Thoracic aorta (tissue), 2 donors: ENCODE results near the gene CNFN. TPM values are rescaled to one million over a fixed set of nuclear protein-coding genes. Genes with fewer than 3 reads are reported as not detected.

Experiments used
- ATAC-seq: fragments of 150-250 bp; one replicate; pipeline ENCODE4 v1.8.0; 2017; ENCODE audit warnings: low read depth; ENCODE audit not compliant: insufficient number of reproducible peaks, low FRiP score
- DNase-seq: peaks from one replicate; pipeline ENCODE4 v3.0.0-alpha.2; 2020; ENCODE audit warnings: low spot score
- H3K27ac ChIP-seq, 2 donors: fragments of 200-600 bp; sonication (generic); 1 replicate in 1 of 2; 2 replicates in 1 of 2; pipeline ENCODE4 v1.5.1; 2016; ENCODE audit warnings: mild to moderate bottlenecking in 2 of 2, moderate library complexity in 2 of 2
- H3K27me3 ChIP-seq: fragments of 200-600 bp; sonication (generic); replicated peaks from 2 replicates; pipeline ENCODE4 v1.6.0; 2016; ENCODE audit warnings: mild to moderate bottlenecking; ENCODE audit not compliant: insufficient read depth
- H3K36me3 ChIP-seq: fragments of 200-600 bp; sonication (generic); one replicate; pipeline ENCODE4 v1.5.1; 2016
- H3K4me1 ChIP-seq, 2 donors: fragments of 200-600 bp; sonication (generic); 1 replicate in 1 of 2; 2 replicates in 1 of 2; pipeline versions ENCODE4 v1.5.1 to v1.6.0; 2016; ENCODE audit warnings: low read depth in 2 of 2, mild to moderate bottlenecking in 1 of 2; ENCODE audit not compliant: control insufficient read depth in 1 of 2
- H3K4me3 ChIP-seq: fragments of 200-600 bp; sonication (generic); 2 replicates; pipeline ENCODE4 v1.5.1; 2016; ENCODE audit warnings: mild to moderate bottlenecking
- H3K9me3 ChIP-seq: fragments of 200-600 bp; sonication (generic); 2 replicates; pipeline ENCODE4 v1.5.1; 2016
- total RNA-seq, 2 donors: library from RNA; depleted of rRNA; stranded (reverse); fragments of >200 nt; gene quantifications; one replicate each; pipeline versions ENCODE4 v1.1.0 to v1.2.3, GENCODE V29; 2016
- TF ChIP-seq, protein P1 (sequence below): fragments of 200-600 bp; sonication (generic); IDR thresholded peaks from one replicate; pipeline ENCODE4 v1.5.1; 2019; ENCODE audit warnings: antibody characterized with exemption

The CNFN gene
- total RNA-seq = not detected

GRCh38 chr19:42389899-42390298, at the start of gene CNFN:
Gene CNFN (minus strand): TSS chr19:42390297. CDS start chr19:42389037, 1,260 bp downstream.
- peaks cover 3 to 6% of the 10 kb centered on the region in 2 donors for H3K4me1 ChIP-seq
- ATAC-seq (no peak), DNase-seq (no peak)
- H3K4me3 ChIP-seq = no peak within 1 kb of the TSS
- TF ChIP-seq, protein P1, sequence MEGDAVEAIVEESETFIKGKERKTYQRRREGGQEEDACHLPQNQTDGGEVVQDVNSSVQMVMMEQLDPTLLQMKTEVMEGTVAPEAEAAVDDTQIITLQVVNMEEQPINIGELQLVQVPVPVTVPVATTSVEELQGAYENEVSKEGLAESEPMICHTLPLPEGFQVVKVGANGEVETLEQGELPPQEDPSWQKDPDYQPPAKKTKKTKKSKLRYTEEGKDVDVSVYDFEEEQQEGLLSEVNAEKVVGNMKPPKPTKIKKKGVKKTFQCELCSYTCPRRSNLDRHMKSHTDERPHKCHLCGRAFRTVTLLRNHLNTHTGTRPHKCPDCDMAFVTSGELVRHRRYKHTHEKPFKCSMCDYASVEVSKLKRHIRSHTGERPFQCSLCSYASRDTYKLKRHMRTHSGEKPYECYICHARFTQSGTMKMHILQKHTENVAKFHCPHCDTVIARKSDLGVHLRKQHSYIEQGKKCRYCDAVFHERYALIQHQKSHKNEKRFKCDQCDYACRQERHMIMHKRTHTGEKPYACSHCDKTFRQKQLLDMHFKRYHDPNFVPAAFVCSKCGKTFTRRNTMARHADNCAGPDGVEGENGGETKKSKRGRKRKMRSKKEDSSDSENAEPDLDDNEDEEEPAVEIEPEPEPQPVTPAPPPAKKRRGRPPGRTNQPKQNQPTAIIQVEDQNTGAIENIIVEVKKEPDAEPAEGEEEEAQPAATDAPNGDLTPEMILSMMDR = no peak
- no peak within 1 kb of the TSS for H3K27ac ChIP-seq
- H3K36me3 ChIP-seq = no peaks in the 10 kb centered on the region
- H3K9me3 ChIP-seq = no peaks in the 10 kb centered on the region
- peaks cover 11% of the 10 kb centered on the region for H3K27me3 ChIP-seq

DNA sequence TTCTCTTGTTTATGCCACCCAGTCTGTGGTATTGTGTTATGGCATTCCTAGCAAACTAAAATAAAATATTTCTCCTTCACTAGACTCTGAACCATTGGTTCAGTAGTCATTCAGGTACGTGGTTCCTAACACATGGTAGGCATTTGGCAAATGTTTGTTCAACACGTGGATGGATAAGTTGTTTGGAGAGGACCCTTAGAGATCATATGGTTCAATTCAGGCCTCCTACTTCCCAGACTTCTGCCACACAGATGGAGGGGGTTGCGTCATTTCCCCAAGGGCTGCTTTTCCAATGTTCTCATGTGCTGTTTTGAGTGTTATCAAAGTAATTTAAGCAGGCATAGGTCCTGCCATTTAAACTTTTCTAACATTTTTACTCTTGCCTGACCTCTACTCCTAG, 45.9 kb upstream of the CNFN start:
- H3K27ac ChIP-seq = no peak overlapping the region
- H3K27me3 ChIP-seq = no peaks in the 10 kb centered on the region
- no peaks in the 10 kb centered on the region for H3K36me3 ChIP-seq
- no peak for DNase-seq
- H3K4me1 ChIP-seq = no peaks in the 10 kb centered on the region
- TF ChIP-seq, protein P1 = no peak
- no peaks in the 10 kb centered on the region for H3K9me3 ChIP-seq
- H3K4me3 ChIP-seq = no peak overlapping the region
- ATAC-seq = no peak

DNA sequence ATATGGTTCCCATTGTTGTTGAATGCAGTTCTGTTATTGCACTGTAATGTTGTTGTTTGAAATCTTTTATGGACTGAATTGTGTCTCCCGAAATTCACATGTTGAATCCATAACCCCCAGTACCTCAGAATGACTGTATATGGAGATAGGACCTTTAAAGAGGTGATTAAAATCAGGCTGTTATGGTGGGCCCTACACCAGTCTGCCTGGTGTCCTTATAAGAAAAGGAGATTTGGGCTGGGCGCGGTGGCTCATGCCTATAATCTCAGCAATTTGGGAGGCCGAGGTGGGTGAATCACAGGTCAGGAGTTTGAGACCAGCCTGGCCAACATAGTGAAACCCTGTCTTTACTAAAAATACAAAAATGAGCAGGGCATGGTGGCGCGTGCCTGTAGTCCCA, 45.2 kb upstream of the CNFN start:
- TF ChIP-seq, protein P1 = no peak
- no peak overlapping the region for H3K4me3 ChIP-seq
- no peaks in the 10 kb centered on the region for H3K4me1 ChIP-seq
- H3K36me3 ChIP-seq = no peaks in the 10 kb centered on the region
- no peak overlapping the region for H3K27ac ChIP-seq
- no peaks in the 10 kb centered on the region for H3K27me3 ChIP-seq
- H3K9me3 ChIP-seq = no peaks in the 10 kb centered on the region
- no peak for DNase-seq
- no peak for ATAC-seq

DNA sequence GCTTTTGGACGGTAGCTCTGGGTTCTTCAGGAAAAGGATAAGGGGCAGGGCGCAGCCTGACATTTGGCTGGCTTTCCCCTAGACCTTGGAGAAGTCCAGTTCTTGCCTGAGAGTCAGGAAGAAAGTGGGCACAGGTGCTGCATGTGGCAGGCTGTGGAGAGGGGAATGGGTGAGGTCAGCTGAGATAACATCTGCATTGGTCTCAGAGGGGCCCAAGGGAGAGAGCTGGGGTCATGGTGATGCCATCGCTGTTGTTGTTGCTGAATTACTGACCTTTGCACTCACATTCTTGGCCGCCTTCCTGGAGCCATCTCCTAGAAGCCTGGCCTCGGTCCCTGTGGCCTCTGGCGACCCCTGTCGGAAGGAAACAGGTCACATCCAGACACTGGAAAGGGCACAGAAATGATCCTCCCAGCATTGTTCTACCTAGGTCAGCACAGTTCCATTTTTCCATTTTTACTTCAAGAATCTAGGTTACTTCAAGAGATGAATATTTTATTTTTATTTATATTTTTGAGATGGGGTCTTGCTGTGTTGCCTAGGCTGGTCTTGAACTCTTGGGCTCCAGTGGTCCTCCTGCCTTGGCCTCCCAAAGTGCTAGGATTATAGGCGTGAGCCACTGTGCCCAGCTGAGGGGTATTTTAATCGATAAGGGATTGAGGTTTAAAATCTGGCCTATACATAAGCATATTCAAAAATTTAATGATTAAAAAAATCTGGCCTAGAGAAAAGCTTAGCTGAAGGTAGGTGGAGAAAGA, 43.6 kb upstream of the CNFN start:
- Histone ChIP-seq H3K36me3 (no peaks in the 10 kb centered on the region), H3K4me3 (no peak overlapping the region), H3K9me3 (no peaks in the 10 kb centered on the region), H3K27me3 (no peaks in the 10 kb centered on the region), H3K4me1 (no peaks in the 10 kb centered on the region), H3K27ac (no peak overlapping the region)
- DNase-seq (no peak), ATAC-seq (no peak)
- TF ChIP-seq, protein P1 = no peak

DNA sequence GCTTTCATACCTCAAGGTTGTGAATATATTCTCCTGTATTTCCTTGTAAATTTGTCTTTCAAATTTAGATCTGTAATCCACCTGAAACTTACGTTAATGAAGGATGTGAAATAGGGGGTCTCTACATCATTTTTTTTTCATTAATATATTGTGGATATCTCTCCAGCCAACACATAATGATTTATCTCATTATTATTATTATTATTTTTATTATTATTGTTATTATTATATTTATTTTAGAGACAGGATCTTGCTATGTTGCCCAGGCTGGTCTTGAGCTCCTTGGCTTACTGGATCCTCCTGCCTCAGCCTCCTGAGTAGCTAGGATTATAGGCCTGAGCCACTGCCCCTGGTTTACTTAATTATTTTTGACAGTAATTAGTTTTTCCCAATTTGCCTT, 41.4 kb upstream of the CNFN start:
- no peaks in the 10 kb centered on the region for H3K27me3 ChIP-seq
- TF ChIP-seq, protein P1 = no peak
- ATAC-seq (no peak), DNase-seq (no peak)
- no peaks in the 10 kb centered on the region for H3K36me3 ChIP-seq
- H3K4me3 ChIP-seq = no peak overlapping the region
- no peaks in the 10 kb centered on the region for H3K9me3 ChIP-seq
- no peaks in the 10 kb centered on the region for H3K4me1 ChIP-seq
- H3K27ac ChIP-seq = no peak overlapping the region
